Measurements from ENCODE around the gene MICAL3.
"Not testable (repeated sequence)": the region's sequence is repeated elsewhere in the genome, so short reads cannot be mapped to it uniquely, and the experiment has no call there.

DNA sequence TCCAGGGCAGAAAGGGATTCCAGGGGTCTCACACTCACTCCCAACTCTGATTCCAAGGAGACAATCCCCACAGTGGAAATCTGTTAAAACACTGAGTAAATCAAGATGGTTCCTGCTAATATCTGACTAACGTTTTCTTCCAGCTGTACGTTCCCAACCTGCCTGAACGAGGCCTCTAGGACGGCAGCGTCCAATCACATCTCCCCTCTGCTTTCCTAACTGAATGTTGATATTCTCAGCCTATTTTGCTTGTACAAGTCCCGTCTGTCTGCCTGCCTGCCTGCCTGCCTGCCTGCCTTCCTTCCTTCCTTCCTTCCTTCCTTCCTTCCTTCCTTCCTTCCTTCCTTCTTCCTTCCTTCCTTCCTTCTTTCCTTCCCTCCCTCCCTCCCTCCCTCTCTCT, 39.4 kb upstream of the MICAL3 start:
- not testable (repeated sequence) for TF ChIP-seq EP300, POLR2A (IDR thresholded peaks at IDR 0.05)
- TF ChIP-seq, protein P1, sequence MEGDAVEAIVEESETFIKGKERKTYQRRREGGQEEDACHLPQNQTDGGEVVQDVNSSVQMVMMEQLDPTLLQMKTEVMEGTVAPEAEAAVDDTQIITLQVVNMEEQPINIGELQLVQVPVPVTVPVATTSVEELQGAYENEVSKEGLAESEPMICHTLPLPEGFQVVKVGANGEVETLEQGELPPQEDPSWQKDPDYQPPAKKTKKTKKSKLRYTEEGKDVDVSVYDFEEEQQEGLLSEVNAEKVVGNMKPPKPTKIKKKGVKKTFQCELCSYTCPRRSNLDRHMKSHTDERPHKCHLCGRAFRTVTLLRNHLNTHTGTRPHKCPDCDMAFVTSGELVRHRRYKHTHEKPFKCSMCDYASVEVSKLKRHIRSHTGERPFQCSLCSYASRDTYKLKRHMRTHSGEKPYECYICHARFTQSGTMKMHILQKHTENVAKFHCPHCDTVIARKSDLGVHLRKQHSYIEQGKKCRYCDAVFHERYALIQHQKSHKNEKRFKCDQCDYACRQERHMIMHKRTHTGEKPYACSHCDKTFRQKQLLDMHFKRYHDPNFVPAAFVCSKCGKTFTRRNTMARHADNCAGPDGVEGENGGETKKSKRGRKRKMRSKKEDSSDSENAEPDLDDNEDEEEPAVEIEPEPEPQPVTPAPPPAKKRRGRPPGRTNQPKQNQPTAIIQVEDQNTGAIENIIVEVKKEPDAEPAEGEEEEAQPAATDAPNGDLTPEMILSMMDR (IDR thresholded peaks at IDR 0.05): not testable (repeated sequence)

All from tibial nerve (tissue), 4 donors.